HepG2 (cell line): Measurements from ENCODE around the gene DRC3.

Experiments
- HDAC2 ChIP-seq: sonication (generic); formaldehyde crosslinking; IDR thresholded peaks from 2 replicates; pipeline ENCODE4 v1.4.0; 2020; ENCODE audit warnings: missing genetic modification reagents
- KMT2B ChIP-seq: IDR thresholded peaks from 2 replicates; pipeline ENCODE4 v1.6.1; 2016; ENCODE audit warnings: missing genetic modification reagents, missing compliant biosample characterization
- NBN ChIP-seq: fragments of 450-650 bp; conservative IDR thresholded peaks from 2 replicates; pipeline ENCODE4 v1.6.1; 2017
- SRSF9 ChIP-seq: fragments of 200-400 bp; formaldehyde crosslinking; IDR thresholded peaks from 2 replicates; pipeline ENCODE4 v1.6.1; 2018; ENCODE audit warnings: borderline replicate concordance, mild to moderate bottlenecking, low read depth, low read length; ENCODE audit not compliant: insufficient read depth, poor library complexity, severe bottlenecking
- SUZ12 ChIP-seq: fragments of 150-350 bp; IDR thresholded peaks from 2 replicates; pipeline ENCODE4 v1.6.1; 2014; ENCODE audit warnings: low read depth, low read length
- TF ChIP-seq, protein P1 (sequence below): sonication (generic); formaldehyde crosslinking; IDR thresholded peaks from 2 replicates; pipeline ENCODE4 v1.5.0; 2020; ENCODE audit warnings: mild to moderate bottlenecking, missing genetic modification reagents, moderate library complexity
- TF ChIP-seq, protein P2 (sequence below): sonication (generic); formaldehyde crosslinking; IDR thresholded peaks from 2 replicates; pipeline ENCODE4 v1.8.1; 2023; ENCODE audit warnings: mild to moderate bottlenecking, missing genetic modification reagents

DNA sequence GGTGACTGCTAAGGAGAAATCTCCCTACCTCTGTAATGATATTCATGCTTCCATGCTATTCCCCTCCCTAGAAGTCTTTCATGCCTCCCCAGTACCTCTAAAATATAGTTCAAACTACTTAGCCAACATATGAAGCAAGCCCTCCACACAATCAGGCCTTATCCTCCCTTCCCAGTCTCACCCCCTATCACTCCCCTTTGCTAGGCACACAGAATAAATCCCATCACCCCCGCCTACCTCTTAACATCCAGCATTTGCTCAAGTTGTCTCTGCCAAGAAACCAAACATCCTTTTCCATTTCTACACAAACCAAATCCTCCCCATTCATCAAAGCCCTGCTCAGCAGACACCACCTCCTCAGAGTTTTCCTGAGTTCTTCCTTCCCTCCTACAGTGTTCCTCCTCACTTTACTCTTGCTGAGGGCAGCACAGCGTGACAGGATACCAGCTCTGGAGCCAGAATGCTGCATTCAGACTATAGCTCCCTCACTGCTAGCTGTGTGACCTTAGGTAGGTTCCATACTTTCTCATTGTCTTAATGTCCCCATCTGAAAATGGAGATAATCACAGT lies 7.4 kb upstream of the DRC3 start:
- TF ChIP-seq, protein P1, sequence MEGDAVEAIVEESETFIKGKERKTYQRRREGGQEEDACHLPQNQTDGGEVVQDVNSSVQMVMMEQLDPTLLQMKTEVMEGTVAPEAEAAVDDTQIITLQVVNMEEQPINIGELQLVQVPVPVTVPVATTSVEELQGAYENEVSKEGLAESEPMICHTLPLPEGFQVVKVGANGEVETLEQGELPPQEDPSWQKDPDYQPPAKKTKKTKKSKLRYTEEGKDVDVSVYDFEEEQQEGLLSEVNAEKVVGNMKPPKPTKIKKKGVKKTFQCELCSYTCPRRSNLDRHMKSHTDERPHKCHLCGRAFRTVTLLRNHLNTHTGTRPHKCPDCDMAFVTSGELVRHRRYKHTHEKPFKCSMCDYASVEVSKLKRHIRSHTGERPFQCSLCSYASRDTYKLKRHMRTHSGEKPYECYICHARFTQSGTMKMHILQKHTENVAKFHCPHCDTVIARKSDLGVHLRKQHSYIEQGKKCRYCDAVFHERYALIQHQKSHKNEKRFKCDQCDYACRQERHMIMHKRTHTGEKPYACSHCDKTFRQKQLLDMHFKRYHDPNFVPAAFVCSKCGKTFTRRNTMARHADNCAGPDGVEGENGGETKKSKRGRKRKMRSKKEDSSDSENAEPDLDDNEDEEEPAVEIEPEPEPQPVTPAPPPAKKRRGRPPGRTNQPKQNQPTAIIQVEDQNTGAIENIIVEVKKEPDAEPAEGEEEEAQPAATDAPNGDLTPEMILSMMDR = no peak
- TF ChIP-seq KMT2B (CRISPR knock-in tag) = no peak
- TF ChIP-seq NBN = no peak
- TF ChIP-seq SRSF9 = no peak
- TF ChIP-seq, protein P2, sequence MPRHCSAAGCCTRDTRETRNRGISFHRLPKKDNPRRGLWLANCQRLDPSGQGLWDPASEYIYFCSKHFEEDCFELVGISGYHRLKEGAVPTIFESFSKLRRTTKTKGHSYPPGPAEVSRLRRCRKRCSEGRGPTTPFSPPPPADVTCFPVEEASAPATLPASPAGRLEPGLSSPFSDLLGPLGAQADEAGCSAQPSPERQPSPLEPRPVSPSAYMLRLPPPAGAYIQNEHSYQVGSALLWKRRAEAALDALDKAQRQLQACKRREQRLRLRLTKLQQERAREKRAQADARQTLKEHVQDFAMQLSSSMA (CRISPR knock-in tag) = no peak
- TF ChIP-seq HDAC2 (CRISPR knock-in tag) = no peak
- TF ChIP-seq SUZ12 = no peak
